MCF 10A (cell line): ENCODE results near the gene ARHGAP1. TPM values are rescaled to one million over a fixed set of nuclear protein-coding genes. Genes with fewer than 3 reads are reported as not detected.

ENCODE experiments used
- BruUV-seq: library from RNA; stranded (reverse); fragments of 400-500 nt; replicated peaks from 2 replicates; lab custom pipeline; 2021; lab: Mats Ljungman, UMichigan
- CTCF ChIA-PET: fragments of 300-600 bp; sonication (Branson Sonifier 250); formaldehyde crosslinking; extraction: SDS; loops from one replicate; lab custom pipeline; 2021; ENCODE audit warnings: antibody characterized with exemption, inconsistent platforms; lab: Yijun Ruan, JAX
- POLR2A ChIA-PET: fragments of 300-600, 350-650 bp; sonication (Branson Sonifier 250); formaldehyde crosslinking; extraction: SDS; loops from one replicate; lab custom pipeline; 2020; ENCODE audit warnings: antibody characterized with exemption, inconsistent platforms; lab: Yijun Ruan, JAX
- DNase-seq: peaks from one replicate; pipeline ENCODE4 v3.0.0-alpha.2; 2018; ENCODE audit not compliant: unreplicated experiment
- H3K27ac Mint-ChIP-seq: one replicate; pipeline ENCODE4 v1.8.0; 2022; ENCODE audit warnings: mild to moderate bottlenecking, low read depth, mixed read lengths; ENCODE audit not compliant: unreplicated experiment
- H3K27me3 Mint-ChIP-seq: one replicate; pipeline ENCODE4 v1.8.0; 2022; ENCODE audit warnings: mixed read lengths; ENCODE audit not compliant: insufficient read depth, unreplicated experiment
- H3K36me3 Mint-ChIP-seq: one replicate; pipeline ENCODE4 v1.8.0; 2022; ENCODE audit warnings: mild to moderate bottlenecking, moderate library complexity, mixed read lengths; ENCODE audit not compliant: insufficient read depth, unreplicated experiment
- H3K4me1 Mint-ChIP-seq: one replicate; pipeline ENCODE4 v1.8.0; 2022; ENCODE audit warnings: mixed read lengths; ENCODE audit not compliant: insufficient read depth, unreplicated experiment
- H3K4me3 Mint-ChIP-seq: one replicate; pipeline ENCODE4 v1.8.0; 2022; ENCODE audit warnings: mild to moderate bottlenecking, moderate library complexity, mixed read lengths; ENCODE audit not compliant: unreplicated experiment
- H3K9me3 Mint-ChIP-seq: one replicate; pipeline ENCODE4 v1.8.0; 2022; ENCODE audit warnings: mixed read lengths; ENCODE audit not compliant: unreplicated experiment
- intact Hi-C: fragments of 100-400 bp; cut with micrococcal nuclease; formaldehyde crosslinking; loops from 2 replicates; pipeline ENCODE4 v1.14.1; 2022
- total RNA-seq: library from RNA; stranded (reverse); gene quantifications from 2 replicates; pipeline ENCODE4 v1.2.3, GENCODE V29; 2022
- TF ChIP-seq, protein P1 (sequence below): fragments of 200-600 bp; IDR thresholded peaks from one replicate; pipeline ENCODE4 v1.8.0; 2022; ENCODE audit warnings: antibody characterized with exemption, mild to moderate bottlenecking; ENCODE audit not compliant: unreplicated experiment

The ARHGAP1 gene
- total RNA-seq, 1 experiment from 2014 or later, result 61.0 TPM

DNA sequence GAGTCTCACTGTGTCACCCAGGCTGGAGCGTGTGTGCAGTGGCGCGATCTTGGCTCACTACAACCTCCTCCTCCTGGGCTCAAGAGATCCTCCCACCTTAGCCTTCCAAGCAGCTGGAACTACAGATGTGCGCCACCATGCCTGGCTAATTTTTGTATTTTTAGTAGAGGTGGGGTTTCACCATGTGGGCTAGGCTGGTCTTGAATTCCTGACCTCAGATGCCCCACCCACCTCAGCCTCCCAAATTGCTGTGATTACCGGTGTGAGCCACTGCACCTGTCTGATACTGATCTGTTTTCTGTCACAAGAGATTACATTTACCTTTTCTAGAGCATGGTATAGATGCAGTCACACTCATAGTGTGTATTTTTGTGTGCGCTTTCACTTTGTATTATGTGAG is 71.5 kb downstream of the ARHGAP1 start:
- Mint-ChIP-seq H3K27ac (no peak overlapping the region), H3K4me3 (no peak overlapping the region), H3K36me3 (peaks cover 60% of the 10 kb centered on the region), H3K4me1 (no peaks in the 10 kb centered on the region), H3K9me3 (no peaks in the 10 kb centered on the region), H3K27me3 (no peaks in the 10 kb centered on the region)
- no TSS peak for BruUV-seq
- DNase-seq, result no peak
- POLR2A ChIA-PET, result interaction anchor here (3.7 kb wide), 1 partner anchor 11 kb away, joined by 39 read pairs; the partner anchor contains the start of genes ATG13 and HARBI1
- TF ChIP-seq, protein P1, sequence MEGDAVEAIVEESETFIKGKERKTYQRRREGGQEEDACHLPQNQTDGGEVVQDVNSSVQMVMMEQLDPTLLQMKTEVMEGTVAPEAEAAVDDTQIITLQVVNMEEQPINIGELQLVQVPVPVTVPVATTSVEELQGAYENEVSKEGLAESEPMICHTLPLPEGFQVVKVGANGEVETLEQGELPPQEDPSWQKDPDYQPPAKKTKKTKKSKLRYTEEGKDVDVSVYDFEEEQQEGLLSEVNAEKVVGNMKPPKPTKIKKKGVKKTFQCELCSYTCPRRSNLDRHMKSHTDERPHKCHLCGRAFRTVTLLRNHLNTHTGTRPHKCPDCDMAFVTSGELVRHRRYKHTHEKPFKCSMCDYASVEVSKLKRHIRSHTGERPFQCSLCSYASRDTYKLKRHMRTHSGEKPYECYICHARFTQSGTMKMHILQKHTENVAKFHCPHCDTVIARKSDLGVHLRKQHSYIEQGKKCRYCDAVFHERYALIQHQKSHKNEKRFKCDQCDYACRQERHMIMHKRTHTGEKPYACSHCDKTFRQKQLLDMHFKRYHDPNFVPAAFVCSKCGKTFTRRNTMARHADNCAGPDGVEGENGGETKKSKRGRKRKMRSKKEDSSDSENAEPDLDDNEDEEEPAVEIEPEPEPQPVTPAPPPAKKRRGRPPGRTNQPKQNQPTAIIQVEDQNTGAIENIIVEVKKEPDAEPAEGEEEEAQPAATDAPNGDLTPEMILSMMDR, result no peak
- CTCF ChIA-PET, result no interaction called here
- intact Hi-C loops, result no loop called here

Other genes starting within 250 kb of the ARHGAP1 start
- 19.6 and 28.5 TPM in 2 replicates for gene AMBRA1, start 106.6 kb downstream of the ARHGAP1 start, total RNA-seq
- 6.8 and 8.5 TPM in 2 replicates for gene HARBI1, start 83.4 kb downstream of the ARHGAP1 start, total RNA-seq
- 75.1 and 91.7 TPM in 2 replicates for gene ATG13, start 83.1 kb downstream of the ARHGAP1 start, total RNA-seq
- 14.5 and 15.3 TPM in 2 replicates for gene ZNF408, start 412 bp upstream of the ARHGAP1 start, total RNA-seq
- not detected in 2 replicates for gene F2, start 18.6 kb upstream of the ARHGAP1 start, total RNA-seq
- 170 and 193 TPM in 2 replicates for gene CKAP5, start 145.7 kb upstream of the ARHGAP1 start, total RNA-seq
- gene LRP4, start 217.9 kb upstream of the ARHGAP1 start, total RNA-seq, result 0.88 and 1.0 TPM in 2 replicates
- 19.2 and 22.0 TPM in 2 replicates for gene CSTPP1, start 236.1 kb upstream of the ARHGAP1 start, total RNA-seq